Measurements from ENCODE around the gene BIRC6. TPM values are rescaled to one million over a fixed set of nuclear protein-coding genes. Genes with fewer than 3 reads are reported as not detected.

BIRC6 gene
- total RNA-seq, 1 experiment from 2014 or later: 63.1 TPM

DNA sequence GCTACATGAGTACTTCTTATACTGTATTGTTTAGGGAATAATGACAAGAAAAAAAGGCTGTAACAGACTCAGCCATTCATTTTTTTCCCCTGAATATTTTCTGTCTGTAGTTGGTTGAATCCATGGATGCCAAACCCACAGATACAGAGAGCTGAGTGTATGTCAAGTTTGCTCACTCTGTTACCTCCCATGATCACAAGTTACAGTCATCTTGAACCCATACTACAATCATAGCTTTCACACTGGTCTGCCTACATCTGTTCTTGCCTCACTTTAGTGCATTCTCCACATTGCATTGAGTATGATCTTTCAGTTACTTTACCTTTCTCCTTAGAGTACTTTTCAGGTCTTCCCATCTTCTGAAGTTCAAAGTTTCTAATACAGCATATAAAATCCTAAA lies 94.0 kb downstream of the BIRC6 start:
- ChIA-PET POLR2A (no interaction called here), CTCF (no interaction called here)
- H3K9me3 Mint-ChIP-seq: peaks cover 4% of the 10 kb centered on the region
- peaks cover 24% of the 10 kb centered on the region for H3K36me3 Mint-ChIP-seq
- H3K27ac Mint-ChIP-seq: no peak overlapping the region; the same call in 1 of the 2 replicates
- no peak for DNase-seq (ENCODE audit: low spot score)
- H3K4me1 Mint-ChIP-seq: peaks cover 8% of the 10 kb centered on the region
- H3K27me3 Mint-ChIP-seq (ENCODE audit: low read depth): no peaks in the 10 kb centered on the region
- TF ChIP-seq ELF4 (CRISPR knock-in tag; IDR thresholded peaks at IDR 0.05; ENCODE audit: low read depth) (no peak), NFATC4 (CRISPR knock-in tag; IDR thresholded peaks at IDR 0.05) (no peak), ZNF121 (CRISPR knock-in tag; IDR thresholded peaks at IDR 0.05) (no peak), EMX1 (CRISPR knock-in tag; IDR thresholded peaks at IDR 0.05) (no peak), JUN (CRISPR knock-in tag; IDR thresholded peaks at IDR 0.05) (no peak), NFYB (CRISPR knock-in tag; conservative IDR thresholded peaks at IDR 0.05; ENCODE audit: low read depth) (no peak), ESRRA (CRISPR knock-in tag; IDR thresholded peaks at IDR 0.05; ENCODE audit: borderline replicate concordance) (no peak), CREB1 (CRISPR knock-in tag; IDR thresholded peaks at IDR 0.05) (no peak), RELA (CRISPR knock-in tag; IDR thresholded peaks at IDR 0.05; ENCODE audit: borderline replicate concordance) (no peak), FOXJ3 (CRISPR knock-in tag; IDR thresholded peaks at IDR 0.05; ENCODE audit: borderline replicate concordance) (no peak), TEAD1 (CRISPR knock-in tag; IDR thresholded peaks at IDR 0.05) (no peak)
- TF ChIP-seq, protein P1, sequence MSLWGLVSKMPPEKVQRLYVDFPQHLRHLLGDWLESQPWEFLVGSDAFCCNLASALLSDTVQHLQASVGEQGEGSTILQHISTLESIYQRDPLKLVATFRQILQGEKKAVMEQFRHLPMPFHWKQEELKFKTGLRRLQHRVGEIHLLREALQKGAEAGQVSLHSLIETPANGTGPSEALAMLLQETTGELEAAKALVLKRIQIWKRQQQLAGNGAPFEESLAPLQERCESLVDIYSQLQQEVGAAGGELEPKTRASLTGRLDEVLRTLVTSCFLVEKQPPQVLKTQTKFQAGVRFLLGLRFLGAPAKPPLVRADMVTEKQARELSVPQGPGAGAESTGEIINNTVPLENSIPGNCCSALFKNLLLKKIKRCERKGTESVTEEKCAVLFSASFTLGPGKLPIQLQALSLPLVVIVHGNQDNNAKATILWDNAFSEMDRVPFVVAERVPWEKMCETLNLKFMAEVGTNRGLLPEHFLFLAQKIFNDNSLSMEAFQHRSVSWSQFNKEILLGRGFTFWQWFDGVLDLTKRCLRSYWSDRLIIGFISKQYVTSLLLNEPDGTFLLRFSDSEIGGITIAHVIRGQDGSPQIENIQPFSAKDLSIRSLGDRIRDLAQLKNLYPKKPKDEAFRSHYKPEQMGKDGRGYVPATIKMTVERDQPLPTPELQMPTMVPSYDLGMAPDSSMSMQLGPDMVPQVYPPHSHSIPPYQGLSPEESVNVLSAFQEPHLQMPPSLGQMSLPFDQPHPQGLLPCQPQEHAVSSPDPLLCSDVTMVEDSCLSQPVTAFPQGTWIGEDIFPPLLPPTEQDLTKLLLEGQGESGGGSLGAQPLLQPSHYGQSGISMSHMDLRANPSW (CRISPR knock-in tag; conservative IDR thresholded peaks at IDR 0.05; ENCODE audit: low read depth): no peak
- TF ChIP-seq, protein P2, sequence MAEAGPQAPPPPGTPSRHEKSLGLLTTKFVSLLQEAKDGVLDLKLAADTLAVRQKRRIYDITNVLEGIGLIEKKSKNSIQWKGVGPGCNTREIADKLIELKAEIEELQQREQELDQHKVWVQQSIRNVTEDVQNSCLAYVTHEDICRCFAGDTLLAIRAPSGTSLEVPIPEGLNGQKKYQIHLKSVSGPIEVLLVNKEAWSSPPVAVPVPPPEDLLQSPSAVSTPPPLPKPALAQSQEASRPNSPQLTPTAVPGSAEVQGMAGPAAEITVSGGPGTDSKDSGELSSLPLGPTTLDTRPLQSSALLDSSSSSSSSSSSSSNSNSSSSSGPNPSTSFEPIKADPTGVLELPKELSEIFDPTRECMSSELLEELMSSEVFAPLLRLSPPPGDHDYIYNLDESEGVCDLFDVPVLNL (CRISPR knock-in tag; IDR thresholded peaks at IDR 0.05; ENCODE audit: borderline replicate concordance, low read depth): no peak
- TF ChIP-seq, protein P3, sequence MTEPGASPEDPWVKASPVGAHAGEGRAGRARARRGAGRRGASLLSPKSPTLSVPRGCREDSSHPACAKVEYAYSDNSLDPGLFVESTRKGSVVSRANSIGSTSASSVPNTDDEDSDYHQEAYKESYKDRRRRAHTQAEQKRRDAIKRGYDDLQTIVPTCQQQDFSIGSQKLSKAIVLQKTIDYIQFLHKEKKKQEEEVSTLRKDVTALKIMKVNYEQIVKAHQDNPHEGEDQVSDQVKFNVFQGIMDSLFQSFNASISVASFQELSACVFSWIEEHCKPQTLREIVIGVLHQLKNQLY (CRISPR knock-in tag; IDR thresholded peaks at IDR 0.05): no peak
- TF ChIP-seq, protein P4, sequence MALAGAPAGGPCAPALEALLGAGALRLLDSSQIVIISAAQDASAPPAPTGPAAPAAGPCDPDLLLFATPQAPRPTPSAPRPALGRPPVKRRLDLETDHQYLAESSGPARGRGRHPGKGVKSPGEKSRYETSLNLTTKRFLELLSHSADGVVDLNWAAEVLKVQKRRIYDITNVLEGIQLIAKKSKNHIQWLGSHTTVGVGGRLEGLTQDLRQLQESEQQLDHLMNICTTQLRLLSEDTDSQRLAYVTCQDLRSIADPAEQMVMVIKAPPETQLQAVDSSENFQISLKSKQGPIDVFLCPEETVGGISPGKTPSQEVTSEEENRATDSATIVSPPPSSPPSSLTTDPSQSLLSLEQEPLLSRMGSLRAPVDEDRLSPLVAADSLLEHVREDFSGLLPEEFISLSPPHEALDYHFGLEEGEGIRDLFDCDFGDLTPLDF (CRISPR knock-in tag; IDR thresholded peaks at IDR 0.05): no peak
- TF ChIP-seq, protein P5, sequence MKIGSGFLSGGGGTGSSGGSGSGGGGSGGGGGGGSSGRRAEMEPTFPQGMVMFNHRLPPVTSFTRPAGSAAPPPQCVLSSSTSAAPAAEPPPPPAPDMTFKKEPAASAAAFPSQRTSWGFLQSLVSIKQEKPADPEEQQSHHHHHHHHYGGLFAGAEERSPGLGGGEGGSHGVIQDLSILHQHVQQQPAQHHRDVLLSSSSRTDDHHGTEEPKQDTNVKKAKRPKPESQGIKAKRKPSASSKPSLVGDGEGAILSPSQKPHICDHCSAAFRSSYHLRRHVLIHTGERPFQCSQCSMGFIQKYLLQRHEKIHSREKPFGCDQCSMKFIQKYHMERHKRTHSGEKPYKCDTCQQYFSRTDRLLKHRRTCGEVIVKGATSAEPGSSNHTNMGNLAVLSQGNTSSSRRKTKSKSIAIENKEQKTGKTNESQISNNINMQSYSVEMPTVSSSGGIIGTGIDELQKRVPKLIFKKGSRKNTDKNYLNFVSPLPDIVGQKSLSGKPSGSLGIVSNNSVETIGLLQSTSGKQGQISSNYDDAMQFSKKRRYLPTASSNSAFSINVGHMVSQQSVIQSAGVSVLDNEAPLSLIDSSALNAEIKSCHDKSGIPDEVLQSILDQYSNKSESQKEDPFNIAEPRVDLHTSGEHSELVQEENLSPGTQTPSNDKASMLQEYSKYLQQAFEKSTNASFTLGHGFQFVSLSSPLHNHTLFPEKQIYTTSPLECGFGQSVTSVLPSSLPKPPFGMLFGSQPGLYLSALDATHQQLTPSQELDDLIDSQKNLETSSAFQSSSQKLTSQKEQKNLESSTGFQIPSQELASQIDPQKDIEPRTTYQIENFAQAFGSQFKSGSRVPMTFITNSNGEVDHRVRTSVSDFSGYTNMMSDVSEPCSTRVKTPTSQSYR (CRISPR knock-in tag; IDR thresholded peaks at IDR 0.05): no peak
- TF ChIP-seq, protein P6, sequence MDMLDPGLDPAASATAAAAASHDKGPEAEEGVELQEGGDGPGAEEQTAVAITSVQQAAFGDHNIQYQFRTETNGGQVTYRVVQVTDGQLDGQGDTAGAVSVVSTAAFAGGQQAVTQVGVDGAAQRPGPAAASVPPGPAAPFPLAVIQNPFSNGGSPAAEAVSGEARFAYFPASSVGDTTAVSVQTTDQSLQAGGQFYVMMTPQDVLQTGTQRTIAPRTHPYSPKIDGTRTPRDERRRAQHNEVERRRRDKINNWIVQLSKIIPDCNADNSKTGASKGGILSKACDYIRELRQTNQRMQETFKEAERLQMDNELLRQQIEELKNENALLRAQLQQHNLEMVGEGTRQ (CRISPR knock-in tag; IDR thresholded peaks at IDR 0.05): no peak
- ATAC-seq: no peak
- no peak overlapping the region for H3K4me3 Mint-ChIP-seq
